ENCODE measurements around the gene KCNJ9. TPM values are rescaled to one million over a fixed set of nuclear protein-coding genes. Genes with fewer than 3 reads are reported as not detected.

The KCNJ9 gene
- total and polyA plus RNA-seq, 2 donors (not counting 3 experiments of a cell fraction or from before 2014, with no cell fraction given) = not detected

DNA sequence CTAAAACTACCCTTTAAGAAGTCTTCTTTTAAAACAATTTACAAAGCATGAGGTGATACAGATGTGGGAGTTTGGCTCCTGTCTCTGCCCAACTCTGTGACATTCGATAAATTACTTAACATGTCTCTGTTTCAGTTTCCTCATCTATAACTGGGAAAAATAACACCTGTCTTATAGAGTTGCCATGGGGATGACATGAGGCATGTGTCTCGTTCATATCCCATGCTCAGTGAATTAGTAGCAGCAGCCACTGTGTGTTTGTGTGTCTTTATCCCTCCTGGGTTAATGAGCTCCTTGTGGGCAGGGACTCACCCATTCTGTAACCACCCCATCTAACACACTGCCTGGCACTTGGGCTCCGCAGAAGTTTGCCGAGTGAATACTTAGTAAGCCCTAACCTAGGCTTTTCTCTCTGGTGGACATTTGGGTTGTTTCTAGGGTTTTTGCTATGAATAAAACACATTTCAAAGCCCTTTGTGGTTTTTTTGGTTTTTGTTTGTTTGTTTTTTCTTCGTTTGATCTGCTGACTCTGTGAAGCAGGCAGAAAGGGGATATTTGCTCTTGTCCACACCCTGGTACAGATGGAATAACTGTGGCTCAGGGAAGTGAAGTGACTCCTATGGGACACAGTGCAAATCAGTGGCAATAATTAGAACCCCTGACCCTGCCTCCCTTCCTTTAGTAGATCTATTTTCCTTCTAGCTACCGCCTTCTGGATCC is 797 bp upstream of the KCNJ9 start:
- DNase-seq (ENCODE audit: low read depth, low spot score) (no peak), FAIRE-seq (no peak)
- Histone ChIP-seq H4K20me1 (replicated peaks; ENCODE audit: control insufficient read depth, extremely low read depth, insufficient read depth, low read length) (no peaks in the 10 kb centered on the region), H3K4me3 (replicated peaks in 1 of 3; ENCODE audit: insufficient read depth in 1 of 3, low read depth in 1 of 3, low read length in 3 of 3) (no peak overlapping the region), H3K27ac (ENCODE audit: insufficient read depth, low read depth, low read length) (no peak overlapping the region), H3K9me1 (replicated peaks; ENCODE audit: control insufficient read depth, extremely low read depth, insufficient read depth, low read length) (no peaks in the 10 kb centered on the region), H3K9ac (replicated peaks; ENCODE audit: extremely low read depth, insufficient read depth, low read length) (no peak overlapping the region), H3K4me1 (ENCODE audit: control insufficient read depth, extremely low read depth, insufficient read depth, low read length) (no peaks in the 10 kb centered on the region), H3K27me3 (ENCODE audit: control insufficient read depth in 2 of 2, insufficient read depth in 2 of 2, low read length in 2 of 2) (peaks cover 50 to 63% of the 10 kb centered on the region in 2 experiments), H3K4me2 (ENCODE audit: insufficient read depth, low read length) (no peak overlapping the region), H3K9me3 (replicated peaks; ENCODE audit: control insufficient read depth, insufficient read depth, low read length) (no peaks in the 10 kb centered on the region), H3K79me2 (ENCODE audit: control insufficient read depth, insufficient read depth, low read length) (no peaks in the 10 kb centered on the region), H2AFZ (ENCODE audit: low read depth, low read length) (no peak overlapping the region), H3K36me3 (ENCODE audit: control insufficient read depth in 2 of 2, extremely low read depth in 1 of 2, insufficient read depth in 2 of 2, low read length in 2 of 2) (no peaks in the 10 kb centered on the region)
- no peak for TF ChIP-seq POLR2AphosphoS5 (IDR thresholded peaks at IDR 0.05; ENCODE audit: insufficient read depth, low read depth, low read length)
- ChIA-PET CTCF (interaction anchor here (0.6 to 4.2 kb wide), 12 partner anchors 13 to 296 kb away, joined by 3 to 37 read pairs (median 5); partner anchors contain the start of genes IGSF8 and KCNJ10), POLR2A (no interaction called here)
- BruUV-seq (replicated peaks) = no TSS peak
- dilution Hi-C loops (cut with MboI; ENCODE audit: extremely low pct_ligation_motif_present, low sequenced_read_pairs) (no loop called here), intact Hi-C loops (cut with micrococcal nuclease) (no loop called here)

DNA sequence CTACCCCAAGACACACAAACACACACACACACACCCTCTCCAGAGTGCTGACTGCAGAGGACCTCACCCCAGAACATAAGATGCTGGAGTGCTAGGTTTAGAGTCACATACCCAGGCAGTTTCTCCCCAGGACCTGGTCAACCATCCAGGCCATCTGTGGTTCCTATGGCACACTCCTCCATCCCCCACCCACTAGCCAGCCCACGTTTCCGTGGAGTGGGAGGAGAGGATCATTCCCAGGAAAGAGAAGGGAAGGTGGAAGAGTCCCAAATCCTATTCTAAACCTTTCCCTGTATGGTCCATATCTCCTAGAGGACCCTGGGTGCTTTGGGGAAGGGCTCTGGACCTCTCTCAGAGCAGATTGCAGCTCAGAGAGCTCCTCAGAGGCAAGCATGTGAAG is 1.1 kb downstream of the KCNJ9 start:
- H3K9me1 ChIP-seq (replicated peaks; ENCODE audit: control insufficient read depth, extremely low read depth, insufficient read depth, low read length) = no peaks in the 10 kb centered on the region
- no peak overlapping the region for H3K4me3 ChIP-seq (replicated peaks in 1 of 3; ENCODE audit: insufficient read depth in 1 of 3, low read depth in 1 of 3, low read length in 3 of 3)
- TF ChIP-seq FOS (IDR thresholded peaks at IDR 0.05; ENCODE audit: borderline replicate concordance, insufficient read depth, low read length) (no peak), POLR2AphosphoS5 (IDR thresholded peaks at IDR 0.05; ENCODE audit: insufficient read depth, low read depth, low read length) (no peak), MYC (IDR thresholded peaks at IDR 0.05; ENCODE audit: low read depth, low read length) (no peak), EZH2 (IDR thresholded peaks at IDR 0.05; ENCODE audit: borderline replicate concordance, low read depth, low read length, severe bottlenecking) (no peak), POLR2A (IDR thresholded peaks at IDR 0.05; ENCODE audit: low read depth, low read length) (no peak), JUN (IDR thresholded peaks at IDR 0.05; ENCODE audit: borderline replicate concordance, insufficient read depth, insufficient read length, low read depth) (no peak), GATA2 (IDR thresholded peaks at IDR 0.05; ENCODE audit: insufficient read depth, insufficient read length, low read depth, low read length) (no peak)
- TF ChIP-seq, protein P1, sequence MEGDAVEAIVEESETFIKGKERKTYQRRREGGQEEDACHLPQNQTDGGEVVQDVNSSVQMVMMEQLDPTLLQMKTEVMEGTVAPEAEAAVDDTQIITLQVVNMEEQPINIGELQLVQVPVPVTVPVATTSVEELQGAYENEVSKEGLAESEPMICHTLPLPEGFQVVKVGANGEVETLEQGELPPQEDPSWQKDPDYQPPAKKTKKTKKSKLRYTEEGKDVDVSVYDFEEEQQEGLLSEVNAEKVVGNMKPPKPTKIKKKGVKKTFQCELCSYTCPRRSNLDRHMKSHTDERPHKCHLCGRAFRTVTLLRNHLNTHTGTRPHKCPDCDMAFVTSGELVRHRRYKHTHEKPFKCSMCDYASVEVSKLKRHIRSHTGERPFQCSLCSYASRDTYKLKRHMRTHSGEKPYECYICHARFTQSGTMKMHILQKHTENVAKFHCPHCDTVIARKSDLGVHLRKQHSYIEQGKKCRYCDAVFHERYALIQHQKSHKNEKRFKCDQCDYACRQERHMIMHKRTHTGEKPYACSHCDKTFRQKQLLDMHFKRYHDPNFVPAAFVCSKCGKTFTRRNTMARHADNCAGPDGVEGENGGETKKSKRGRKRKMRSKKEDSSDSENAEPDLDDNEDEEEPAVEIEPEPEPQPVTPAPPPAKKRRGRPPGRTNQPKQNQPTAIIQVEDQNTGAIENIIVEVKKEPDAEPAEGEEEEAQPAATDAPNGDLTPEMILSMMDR (IDR thresholded peaks at IDR 0.05; ENCODE audit: extremely low read depth in 1 of 2, insufficient read depth in 1 of 2, low read depth in 1 of 2, low read length in 2 of 2) = no peak
- TF ChIP-seq, protein P2, sequence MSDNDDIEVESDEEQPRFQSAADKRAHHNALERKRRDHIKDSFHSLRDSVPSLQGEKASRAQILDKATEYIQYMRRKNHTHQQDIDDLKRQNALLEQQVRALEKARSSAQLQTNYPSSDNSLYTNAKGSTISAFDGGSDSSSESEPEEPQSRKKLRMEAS (IDR thresholded peaks at IDR 0.05; ENCODE audit: insufficient read depth, insufficient read length) = no peak
- FAIRE-seq (no peak), DNase-seq (ENCODE audit: low read depth, low spot score) (no peak)
- no peaks in the 10 kb centered on the region for H3K4me1 ChIP-seq (ENCODE audit: control insufficient read depth, extremely low read depth, insufficient read depth, low read length)
- no peak overlapping the region for H3K27ac ChIP-seq (ENCODE audit: insufficient read depth, low read depth, low read length)
- no peaks in the 10 kb centered on the region for H3K36me3 ChIP-seq (ENCODE audit: control insufficient read depth in 2 of 2, extremely low read depth in 1 of 2, insufficient read depth in 2 of 2, low read length in 2 of 2)
- no peaks in the 10 kb centered on the region for H3K79me2 ChIP-seq (ENCODE audit: control insufficient read depth, insufficient read depth, low read length)
- no peak overlapping the region for H2AFZ ChIP-seq (ENCODE audit: low read depth, low read length)
- BruUV-seq (replicated peaks) = no TSS peak
- intact Hi-C loops (cut with micrococcal nuclease) (no loop called here), dilution Hi-C loops (cut with MboI; ENCODE audit: extremely low pct_ligation_motif_present, low sequenced_read_pairs) (no loop called here)
- ChIA-PET POLR2A (no interaction called here), CTCF (interaction anchor here (1.0 to 4.1 kb wide), 6 partner anchors 20 to 949 kb away, joined by 3 to 27 read pairs (median 6); no protein-coding TSS in a partner anchor)
- H4K20me1 ChIP-seq (replicated peaks; ENCODE audit: control insufficient read depth, extremely low read depth, insufficient read depth, low read length) = no peaks in the 10 kb centered on the region
- H3K27me3 ChIP-seq (ENCODE audit: control insufficient read depth in 2 of 2, insufficient read depth in 2 of 2, low read length in 2 of 2) = peaks cover 46 to 56% of the 10 kb centered on the region in 2 experiments
- no peak overlapping the region for H3K9ac ChIP-seq (replicated peaks; ENCODE audit: extremely low read depth, insufficient read depth, low read length)
- H3K4me2 ChIP-seq (ENCODE audit: insufficient read depth, low read length) = no peak overlapping the region
- no peaks in the 10 kb centered on the region for H3K9me3 ChIP-seq (replicated peaks; ENCODE audit: control insufficient read depth, insufficient read depth, low read length)
